Measurements from ENCODE around the gene SUSD1.

The SUSD1 gene

GRCh38 chr9:112007575-112008240, 167.4 kb downstream of the SUSD1 start:
- H3K4me3 ChIP-seq (ENCODE audit: low read depth, low read length) = no peak overlapping the region
- H3K4me1 ChIP-seq (ENCODE audit: control insufficient read depth, insufficient read depth, low read length) = no peaks in the 10 kb centered on the region
- TF ChIP-seq HOXD13 (CRISPR knock-in tag; IDR thresholded peaks at IDR 0.05; ENCODE audit: borderline replicate concordance) = no peak
- TF ChIP-seq PRDM2 (tag by site-specific recombination; IDR thresholded peaks at IDR 0.05; ENCODE audit: borderline replicate concordance) = no peak
- TF ChIP-seq ZNF211 (tag by site-specific recombination; IDR thresholded peaks at IDR 0.05; ENCODE audit: low read depth) = no peak
- TF ChIP-seq ZNF830 (tag by site-specific recombination; IDR thresholded peaks at IDR 0.05; ENCODE audit: low read depth) = no peak
- no peak for TF ChIP-seq ZNF362 (tag by site-specific recombination; IDR thresholded peaks at IDR 0.05)
- no peak for TF ChIP-seq ZNF513 (tag by site-specific recombination; IDR thresholded peaks at IDR 0.05)
- TF ChIP-seq WT1 (tag by site-specific recombination; IDR thresholded peaks at IDR 0.05) = no peak
- no peak overlapping the region for H3K27ac ChIP-seq (ENCODE audit: extremely low read depth, low read depth, low read length)
- H3K9me3 ChIP-seq (ENCODE audit: control insufficient read depth, insufficient read depth, low read depth, low read length) = no peaks in the 10 kb centered on the region
- CTCF ChIA-PET = interaction anchor here (0.6 kb wide), 1 partner anchor 321 kb away, joined by 3 read pairs; no protein-coding TSS in a partner anchor
- POLR2A ChIA-PET = interaction anchor here (1.4 kb wide), 1 partner anchor 112 kb away, joined by 5 read pairs; the partner anchor contains the start of gene UGCG
- H3K36me3 ChIP-seq (ENCODE audit: control insufficient read depth in 2 of 2, insufficient read depth in 1 of 2, low read length in 2 of 2) = no peaks in the 10 kb centered on the region

DNA sequence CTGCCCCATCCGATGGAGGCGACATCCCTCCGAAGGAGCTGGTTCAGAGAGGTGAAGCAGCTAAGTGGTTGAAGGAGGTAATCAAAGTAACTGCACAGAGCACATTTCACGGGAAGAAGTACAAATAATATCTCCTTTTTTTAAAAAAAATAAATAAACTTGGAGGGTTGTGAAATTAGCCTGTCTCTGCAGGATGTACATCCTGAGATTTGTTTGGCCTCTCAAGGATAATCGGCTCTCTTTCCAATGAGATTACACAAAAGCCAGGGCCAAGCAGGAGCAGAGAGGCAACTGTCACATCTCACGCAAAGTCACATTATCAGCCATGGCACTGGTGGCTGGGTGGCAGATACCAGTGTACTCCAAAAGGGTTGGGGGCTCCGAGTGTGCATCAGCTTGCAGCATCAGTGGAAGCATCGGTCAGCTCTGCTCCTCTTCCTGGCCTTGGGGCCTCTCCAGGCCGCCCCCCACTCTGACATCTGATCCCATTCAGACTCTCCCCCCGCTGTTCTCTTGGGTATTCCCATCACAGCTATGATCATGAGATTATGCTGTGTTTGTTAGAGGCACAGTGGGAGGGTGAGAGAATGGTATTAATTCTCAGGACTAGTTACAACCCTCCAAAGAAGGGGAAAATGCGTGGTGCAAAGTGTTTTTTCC, 168.6 kb downstream of the SUSD1 start:
- Histone ChIP-seq H3K4me1 (ENCODE audit: control insufficient read depth, insufficient read depth, low read length) (no peaks in the 10 kb centered on the region), H3K4me3 (ENCODE audit: low read depth, low read length) (no peak overlapping the region), H3K36me3 (ENCODE audit: control insufficient read depth in 2 of 2, insufficient read depth in 1 of 2, low read length in 2 of 2) (no peaks in the 10 kb centered on the region), H3K9me3 (ENCODE audit: control insufficient read depth, insufficient read depth, low read depth, low read length) (no peaks in the 10 kb centered on the region), H3K27ac (ENCODE audit: extremely low read depth, low read depth, low read length) (no peak overlapping the region)
- no peak for TF ChIP-seq ZNF776 (tag by site-specific recombination; IDR thresholded peaks at IDR 0.05; ENCODE audit: borderline replicate concordance)
- no peak for TF ChIP-seq ZNF2 (tag by site-specific recombination; IDR thresholded peaks at IDR 0.05)
- TF ChIP-seq ZIC2 (tag by site-specific recombination; IDR thresholded peaks at IDR 0.05) = 0 out of 2 replicates have a peak, but pooled peaks have one; percentile 30
- TF ChIP-seq ZBTB48 (tag by site-specific recombination; IDR thresholded peaks at IDR 0.05) = no peak
- peak; percentile 69; the same call in 1 of the 2 replicates for TF ChIP-seq TRIM28 (IDR thresholded peaks at IDR 0.05; ENCODE audit: borderline replicate concordance, low read length)
- POLR2A ChIA-PET = no interaction called here
- CTCF ChIA-PET = no interaction called here

Data from HEK293 (cell line).